ENCODE results near the gene NADK2. TPM values are rescaled to one million over a fixed set of nuclear protein-coding genes. Genes with fewer than 3 reads are reported as not detected.

Gene NADK2
- total and polyA plus RNA-seq, 12 donors = 13.5 to 68.3 (median 46.6) TPM

DNA sequence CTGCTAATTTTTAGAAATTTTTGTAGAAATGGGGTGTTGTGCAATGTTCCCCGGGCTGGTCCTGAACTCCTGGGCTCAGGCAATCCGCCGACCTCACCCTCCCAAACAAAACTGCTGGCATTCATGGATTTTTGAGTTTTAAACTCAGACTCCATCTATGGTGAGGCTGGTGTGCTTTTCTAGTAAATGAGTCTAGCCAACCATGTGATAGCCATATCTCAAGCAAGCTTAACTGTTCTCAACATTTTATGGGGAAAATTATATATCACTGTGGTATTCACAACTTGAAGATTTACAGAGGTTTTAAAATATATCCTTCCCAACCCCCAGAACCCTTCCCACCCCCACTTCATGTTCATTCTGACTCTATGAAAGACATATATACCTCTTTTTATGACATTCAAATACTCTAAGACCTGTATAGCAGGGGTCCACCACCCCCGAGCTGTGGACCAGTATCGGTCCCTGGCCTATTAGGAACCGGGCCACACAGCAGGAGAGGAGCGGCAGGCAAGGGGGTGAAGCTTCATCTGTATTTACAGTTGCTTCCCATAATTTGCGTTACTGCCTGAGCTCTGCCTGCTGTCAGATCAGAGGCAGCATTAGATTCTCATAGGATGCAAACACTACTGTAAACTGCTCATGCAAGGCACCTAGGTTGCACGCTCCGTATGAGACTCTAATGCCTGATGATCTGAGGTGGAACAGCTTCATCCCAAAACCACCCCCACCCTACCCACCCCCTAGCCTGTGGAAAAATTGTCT, 4.5 kb upstream of the NADK2 start:
- Histone ChIP-seq H3K4me1 (replicated peaks in 1 of 2) (peaks cover 5 to 7% of the 10 kb centered on the region in 2 donors), H3K4me3 (no peak overlapping the region), H3K36me3 (replicated peaks in 1 of 2) (no peaks in the 10 kb centered on the region), H3K9me3 (replicated peaks in 1 of 3) (no peaks in the 10 kb centered on the region), H3K27me3 (no peaks in the 10 kb centered on the region), H3K27ac (no peak overlapping the region)
- DNase-seq = no peak
- 91 to 96% (median 94%) methylated on average over 10 of the region's 10 CpGs for WGBS, 4 donors
- intact Hi-C loops (cut with DNase I) = no loop called here
- no peak for TF ChIP-seq CTCF (IDR thresholded peaks at IDR 0.05)
- TF ChIP-seq POLR2A (IDR thresholded peaks at IDR 0.05) = no peak

DNA sequence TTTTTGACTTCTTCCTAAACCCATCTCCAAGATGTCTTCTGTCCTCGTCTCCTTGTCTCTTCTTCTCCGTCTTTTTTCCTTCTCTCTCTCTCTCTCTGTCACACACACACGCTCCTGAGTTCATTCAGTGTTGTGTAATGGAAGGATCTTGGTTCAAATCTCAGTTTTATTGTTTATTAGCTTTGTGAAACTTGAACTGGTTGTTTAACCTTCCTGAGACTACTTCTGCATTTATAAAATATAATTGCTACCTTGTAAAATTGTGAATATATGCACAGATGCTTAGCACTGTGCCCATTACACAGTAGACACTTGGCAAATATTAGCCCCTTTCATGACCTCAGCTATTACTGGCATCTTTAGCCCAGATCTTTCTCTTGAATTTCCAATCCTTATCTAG, 2.4 kb upstream of the NADK2 start:
- Histone ChIP-seq H3K4me1 (replicated peaks in 1 of 2) (peaks cover 21 to 24% of the 10 kb centered on the region in 2 donors), H3K4me3 (no peak overlapping the region), H3K27ac (no peak overlapping the region), H3K9me3 (replicated peaks in 1 of 3) (no peaks in the 10 kb centered on the region), H3K27me3 (no peaks in the 10 kb centered on the region), H3K36me3 (replicated peaks in 1 of 2) (no peaks in the 10 kb centered on the region)
- TF ChIP-seq POLR2A (IDR thresholded peaks at IDR 0.05) (no peak), CTCF (IDR thresholded peaks at IDR 0.05) (no peak)
- 88 to 93% (median 90%) methylated on average over 3 of the region's 3 CpGs for WGBS, 4 donors
- DNase-seq = no peak
- intact Hi-C loops (cut with DNase I) = no loop called here

GRCh38 chr5:36243653-36244052, 1.9 kb upstream of the NADK2 start:
- Histone ChIP-seq H3K27ac (no peak overlapping the region), H3K9me3 (replicated peaks in 1 of 3) (no peaks in the 10 kb centered on the region), H3K27me3 (no peaks in the 10 kb centered on the region), H3K36me3 (replicated peaks in 1 of 2) (no peaks in the 10 kb centered on the region), H3K4me3 (no peak overlapping the region), H3K4me1 (replicated peaks in 1 of 2) (peaks cover 25 to 28% of the 10 kb centered on the region in 2 donors)
- TF ChIP-seq CTCF (IDR thresholded peaks at IDR 0.05) = no peak
- no peak for TF ChIP-seq POLR2A (IDR thresholded peaks at IDR 0.05)
- intact Hi-C loops (cut with DNase I) = no loop called here
- no peak for DNase-seq
- 93 to 96% (median 96%) methylated on average over 1 of the region's 1 CpG for WGBS, 4 donors

DNA sequence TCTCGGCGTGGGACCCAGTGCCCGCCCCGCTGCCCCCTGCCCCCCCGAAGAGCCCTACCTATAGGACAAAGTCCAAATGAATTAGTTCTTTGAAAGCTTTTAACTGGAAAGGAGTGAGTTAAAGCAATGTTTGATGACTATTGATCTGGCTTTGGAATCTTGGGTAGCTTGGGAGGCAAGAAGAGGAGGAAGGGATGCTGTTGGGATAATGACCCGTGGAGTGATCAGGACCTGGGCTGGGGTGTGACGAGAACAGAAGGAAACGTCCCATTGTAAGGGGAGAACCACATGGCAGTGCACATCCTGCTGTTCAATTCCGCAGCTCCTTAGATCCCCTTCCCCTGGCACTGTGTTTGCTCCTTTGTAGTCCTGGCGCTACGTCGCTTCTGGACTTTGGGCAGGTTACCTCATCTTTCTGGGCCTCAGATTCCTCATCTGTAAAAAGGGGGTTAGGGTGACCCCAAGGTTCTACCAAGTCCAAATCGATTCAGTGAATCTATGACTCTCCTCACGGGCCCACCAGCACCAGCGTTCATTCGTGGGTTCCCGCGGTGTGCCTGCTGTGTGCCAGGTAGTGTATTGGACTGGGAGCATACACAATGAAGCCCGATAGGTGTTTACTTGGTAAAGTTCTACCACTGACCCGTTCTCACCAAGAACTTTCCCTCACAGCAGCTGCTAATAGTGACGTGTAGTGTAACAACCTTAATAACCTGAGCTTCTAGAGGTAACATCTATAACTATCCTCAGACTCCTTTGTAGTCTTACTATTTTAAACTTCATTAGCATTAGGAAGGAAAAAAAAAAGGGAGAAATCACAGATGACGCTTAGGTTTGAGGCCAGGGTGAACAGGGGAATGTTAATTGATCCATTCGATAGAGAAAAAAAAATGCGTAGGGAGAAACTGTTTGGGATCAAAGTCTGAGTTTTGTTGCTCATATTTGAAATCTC, 1.1 kb upstream of the NADK2 start:
- DNase-seq = peak; percentile 7 to 62 (median 21)
- H3K9me3 ChIP-seq (replicated peaks in 1 of 3) = no peaks in the 10 kb centered on the region
- intact Hi-C loops (cut with DNase I) = no loop called here
- H3K27me3 ChIP-seq = no peaks in the 10 kb centered on the region
- H3K4me1 ChIP-seq (replicated peaks in 1 of 2) = peaks cover 29 to 37% of the 10 kb centered on the region in 2 donors
- no peaks in the 10 kb centered on the region for H3K36me3 ChIP-seq (replicated peaks in 1 of 2)
- no peak for TF ChIP-seq POLR2A (IDR thresholded peaks at IDR 0.05)
- TF ChIP-seq CTCF (IDR thresholded peaks at IDR 0.05) = no peak
- WGBS, 4 donors = 63 to 72% (median 66%) methylated on average over 10 to 24 of the region's 24 CpGs
- H3K4me3 ChIP-seq = peak overlapping the region in 3 of 4 donors; percentile 2 to 93 (median 64)
- peak overlapping the region; percentile 62 to 100 (median 93) for H3K27ac ChIP-seq
